Ammon's horn (tissue), 1 donor: ENCODE data around the gene CRK.
"Not testable (repeated sequence)": the region's sequence is repeated elsewhere in the genome, so short reads cannot be mapped to it uniquely, and the experiment has no call there.

Experiments used
- DNase-seq: peaks from one replicate; pipeline ENCODE4 v3.0.0-alpha.2; 2016; ENCODE audit warnings: low spot score

The CRK gene

GRCh38 chr17:1387490-1388227 lies 68.4 kb downstream of the CRK start:
- not testable (repeated sequence) for DNase-seq

DNA sequence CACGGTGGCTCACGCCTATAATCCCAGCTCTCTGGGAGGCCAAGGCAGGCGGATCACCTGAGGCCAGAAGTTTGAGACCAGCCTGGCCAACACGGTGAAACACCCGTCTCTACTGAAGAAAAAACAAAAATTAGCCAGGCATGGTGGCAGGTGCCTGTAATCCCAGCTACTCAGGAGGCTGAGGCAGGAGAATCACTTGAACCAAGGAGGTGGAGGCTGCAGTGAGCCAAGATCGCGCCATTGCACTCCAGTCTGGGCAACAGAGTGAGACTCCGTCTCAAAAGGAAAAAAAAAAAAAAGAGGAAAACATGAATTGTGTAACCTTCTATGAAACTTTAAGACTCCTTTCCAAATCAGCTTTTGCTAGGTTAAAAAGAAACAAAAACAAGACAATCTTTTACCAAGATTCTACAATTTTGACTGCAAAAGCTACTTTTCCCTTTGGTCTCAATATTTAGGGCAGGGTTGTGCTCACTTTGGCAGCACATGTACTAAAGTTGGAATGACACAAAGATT lies 69.3 kb downstream of the CRK start:
- DNase-seq = not testable (repeated sequence)

DNA sequence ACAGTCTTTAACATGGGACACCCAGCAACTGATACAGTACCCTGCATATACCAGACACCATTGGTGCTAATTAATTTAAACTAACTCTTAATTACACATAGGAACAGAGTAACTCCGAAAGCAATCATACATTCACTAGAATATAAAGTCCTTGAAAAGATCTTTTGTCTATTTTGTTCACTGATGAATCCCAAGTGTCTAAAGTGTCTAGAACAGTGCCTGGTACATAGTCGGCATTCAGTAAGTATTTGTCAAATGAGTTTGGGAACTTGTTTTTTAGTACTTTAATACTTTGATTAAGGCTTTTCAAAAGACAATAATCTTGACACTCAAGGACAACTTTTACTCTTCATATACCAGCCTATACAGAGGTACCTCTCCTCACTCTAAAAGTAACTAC lies 69.8 kb downstream of the CRK start:
- no peak for DNase-seq

GRCh38 chr17:1385861-1386260 lies 70.2 kb downstream of the CRK start:
- DNase-seq = no peak

DNA sequence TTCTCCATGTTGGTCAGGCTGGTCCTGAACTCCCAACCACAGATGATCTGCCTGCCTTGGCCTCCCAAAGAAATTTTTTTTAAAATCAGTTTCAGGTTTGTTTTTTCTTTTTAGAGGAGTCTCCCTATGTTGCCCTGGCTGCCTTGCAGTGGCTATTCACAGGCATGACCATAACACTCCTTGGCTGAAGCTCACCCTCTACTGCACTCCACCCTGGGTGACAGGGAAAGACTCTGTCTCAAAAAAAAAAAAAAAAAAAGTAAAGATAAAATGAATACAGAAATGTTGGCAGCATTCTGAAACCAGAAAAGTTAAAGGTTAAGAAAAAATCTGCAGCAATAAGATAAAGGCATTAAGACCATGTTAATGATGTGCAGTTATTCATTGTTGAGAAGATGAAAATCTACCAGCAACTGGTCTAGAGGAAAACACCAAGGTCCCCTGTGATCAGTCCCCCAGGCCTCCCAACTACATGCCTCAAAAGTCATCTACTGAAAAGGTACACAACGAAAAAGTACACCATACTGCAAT lies 71.1 kb downstream of the CRK start:
- no peak for DNase-seq

DNA sequence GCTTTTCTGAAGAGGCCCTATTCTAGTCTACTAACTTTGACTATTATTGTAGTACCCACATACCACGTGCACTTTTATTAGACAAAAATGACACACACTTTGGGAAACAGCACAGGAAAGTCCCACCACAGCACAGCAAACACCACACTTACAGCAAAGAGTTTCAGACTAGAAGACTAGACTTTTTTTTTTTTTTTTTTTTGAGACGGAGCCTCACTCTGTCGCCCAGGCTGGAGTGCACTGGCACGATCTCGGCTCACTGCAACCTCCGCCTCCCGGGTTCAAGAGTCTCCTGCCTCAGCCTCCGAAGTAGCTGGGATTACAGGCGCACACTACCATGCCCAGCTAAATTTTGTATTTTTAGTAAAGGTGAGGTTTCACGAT lies 76.1 kb downstream of the CRK start:
- no peak for DNase-seq

DNA sequence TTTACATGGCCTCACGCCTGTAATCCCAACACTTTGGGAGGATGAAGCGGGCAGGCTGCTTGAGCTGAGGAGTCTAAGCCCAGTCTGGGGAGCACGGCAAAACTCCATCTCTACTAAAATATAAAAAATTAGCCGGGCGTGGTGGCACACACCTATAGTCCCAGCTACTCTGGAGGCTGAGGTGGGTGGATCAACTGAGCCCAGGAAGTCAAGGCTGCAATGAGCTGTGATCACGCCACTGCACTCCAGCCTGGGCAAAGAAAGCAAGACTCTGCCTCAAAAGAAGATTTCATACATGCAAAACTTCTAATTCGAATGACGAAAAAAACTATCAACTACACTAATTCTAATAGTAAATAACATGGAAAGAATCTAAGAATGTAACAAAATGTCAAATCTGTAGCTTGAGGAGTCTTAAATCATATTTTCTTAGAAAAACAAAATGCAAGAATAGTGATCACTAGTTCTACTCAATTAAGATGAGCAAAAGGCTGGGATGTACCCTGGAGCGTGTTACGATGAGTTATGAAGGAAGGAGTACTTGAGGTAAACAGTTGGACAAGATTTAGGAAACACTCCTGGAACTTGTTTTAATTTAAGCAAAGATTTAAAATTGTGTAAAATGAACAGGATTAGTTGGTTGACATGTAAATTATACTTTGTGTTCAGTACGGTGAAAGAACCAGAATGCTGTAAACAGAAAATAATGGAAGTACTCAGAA lies 76.7 kb downstream of the CRK start:
- DNase-seq = no peak

GRCh38 chr17:1378476-1378860 lies 77.6 kb downstream of the CRK start:
- not testable (repeated sequence) for DNase-seq

- no peak for DNase-seq
Measured at GRCh38 chr17:1377334-1377733, 78.7 kb downstream of the CRK start.

- no peak for DNase-seq
Measured at GRCh38 chr17:1376061-1376460, 80.0 kb downstream of the CRK start.

- no peak for DNase-seq
Measured at GRCh38 chr17:1375615-1376014, 80.4 kb downstream of the CRK start.

DNA sequence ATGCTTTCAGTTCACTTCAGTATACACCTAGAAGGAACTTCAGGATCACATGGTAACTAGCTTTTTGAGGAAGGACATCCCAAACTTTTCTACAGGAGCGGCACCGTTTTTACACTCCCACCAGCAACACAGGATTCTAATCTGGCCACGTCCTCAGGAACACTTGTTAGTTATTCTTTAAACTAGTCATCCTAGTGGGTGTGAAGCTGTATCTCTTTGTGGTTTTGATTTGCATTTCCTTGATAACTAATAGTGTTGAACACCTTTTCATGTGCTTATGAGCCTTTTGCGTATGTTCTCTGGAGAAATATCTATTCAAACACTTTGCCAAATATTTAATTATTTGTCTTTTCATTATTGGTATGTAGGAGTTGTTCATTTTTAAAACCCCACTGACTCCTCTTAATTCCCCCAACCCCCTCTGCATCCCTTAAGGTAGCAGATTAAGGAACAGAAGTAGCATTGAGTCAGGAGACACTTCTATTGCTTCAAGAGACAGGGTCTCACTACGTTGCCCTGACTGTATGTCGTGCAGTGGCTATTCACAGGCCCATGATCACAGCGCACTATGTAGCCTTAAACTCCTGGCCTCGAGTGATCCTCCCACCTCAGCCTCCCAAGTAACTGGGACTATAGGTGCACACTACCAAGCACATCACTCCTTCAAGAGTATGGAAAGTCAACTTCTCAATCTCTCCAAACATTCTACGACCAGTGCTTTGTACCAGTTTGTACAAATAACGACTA lies 81.4 kb downstream of the CRK start:
- DNase-seq = no peak

DNA sequence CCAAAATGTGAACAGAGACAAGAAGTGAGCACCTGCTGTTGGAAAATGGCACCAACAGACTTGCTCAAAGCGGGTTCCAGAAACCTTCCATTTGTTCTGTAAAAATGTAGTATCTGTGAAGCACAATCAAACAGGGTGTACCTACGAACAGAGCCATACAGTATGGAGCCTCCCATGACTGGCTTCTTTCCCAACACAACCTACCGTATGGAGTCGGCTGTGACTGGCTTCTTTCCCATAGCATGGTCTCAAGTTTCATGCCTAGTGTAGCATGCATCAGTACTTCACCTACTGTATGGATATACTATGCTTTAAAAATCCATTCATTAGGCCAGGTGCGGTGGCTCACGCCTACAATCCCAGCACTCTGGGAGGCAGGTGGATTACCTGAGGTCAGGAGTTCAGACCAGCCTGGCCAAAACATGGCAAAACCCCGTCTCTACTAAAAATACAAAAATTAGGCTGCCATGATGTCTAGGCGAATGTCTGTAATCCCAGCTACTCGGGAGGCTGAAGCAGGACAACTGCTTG lies 82.3 kb downstream of the CRK start:
- DNase-seq = no peak

- no peak for DNase-seq
Measured at GRCh38 chr17:1372618-1373017, 83.4 kb downstream of the CRK start.

DNA sequence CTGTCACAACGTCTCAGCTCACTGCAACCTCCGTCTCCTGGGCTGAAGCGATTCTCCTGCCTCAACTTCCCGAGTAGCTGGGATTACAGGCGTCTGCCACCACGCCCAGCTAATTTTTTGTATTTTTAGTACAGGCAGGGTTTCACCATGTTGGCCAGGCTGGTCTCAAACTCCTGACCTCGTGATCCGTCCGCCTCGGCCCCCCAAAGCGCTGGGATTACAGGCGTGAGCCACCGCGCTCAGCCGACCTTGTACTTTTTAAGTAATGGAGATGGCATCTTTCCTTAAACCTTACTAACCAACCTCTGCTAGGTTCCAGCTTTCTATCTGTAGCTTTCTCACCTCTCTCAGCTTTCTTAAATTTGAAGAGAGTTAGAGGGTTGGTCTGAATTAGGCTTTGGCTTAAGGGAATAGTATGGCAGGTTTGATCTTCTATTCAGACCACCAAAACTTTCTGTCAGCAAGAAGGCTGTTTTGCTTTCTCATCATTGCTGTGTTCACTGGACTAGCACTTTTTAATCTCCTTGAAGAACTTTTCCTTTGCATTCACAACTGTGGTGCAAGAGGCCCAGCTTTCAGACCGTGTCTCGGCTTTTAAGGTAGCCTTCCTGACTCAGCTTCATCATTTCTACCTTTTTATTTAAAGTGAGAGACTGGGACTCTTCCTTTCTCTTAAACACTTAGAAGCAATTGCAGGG lies 84.0 kb downstream of the CRK start:
- DNase-seq = no peak
